ENCODE measurements around the gene TEAD1.
A peak's percentile ranks its signal among the peaks of the same experiment; 100 is the strongest.

Gene TEAD1

GRCh38 chr11:12822392-12823022 is 148.3 kb downstream of the TEAD1 start:
- no peak for DNase-seq
- intact Hi-C loops (cut with DNase I): loop anchor here (10.0 kb wide), 1 partner anchor 148 kb away; the partner anchor contains the start of gene TEAD1

- intact Hi-C loops (cut with DNase I): loop anchor here (10.0 kb wide), 1 partner anchor 150 kb away; the partner anchor contains the start of gene TEAD1
- no peak for DNase-seq
Measured at GRCh38 chr11:12824281-12825041, 150.2 kb downstream of the TEAD1 start.

- intact Hi-C loops (cut with DNase I): loop anchor here (10.0 kb wide), 1 partner anchor 152 kb away; the partner anchor contains the start of gene TEAD1
- DNase-seq: no peak
Measured at GRCh38 chr11:12826441-12826840, 152.2 kb downstream of the TEAD1 start.

- intact Hi-C loops (cut with DNase I): loop anchor here (10.0 kb wide), 1 partner anchor 153 kb away; the partner anchor contains the start of gene TEAD1
- no peak for DNase-seq
Measured at GRCh38 chr11:12827369-12827768, 153.1 kb downstream of the TEAD1 start.

GRCh38 chr11:12827929-12828812 is 153.9 kb downstream of the TEAD1 start:
- peak in 7 of 10 donors; percentile 18 to 86 (median 44) for DNase-seq
- intact Hi-C loops (cut with DNase I): loop anchor here (10.0 kb wide), 1 partner anchor 153 kb away; the partner anchor contains the start of gene TEAD1

- DNase-seq: no peak
- intact Hi-C loops (cut with DNase I): loop anchor here (10.0 kb wide), 1 partner anchor 154 kb away; the partner anchor contains the start of gene TEAD1
Measured at GRCh38 chr11:12829131-12829530, 154.9 kb downstream of the TEAD1 start.

- intact Hi-C loops (cut with DNase I): loop anchor here (10.0 kb wide), 1 partner anchor 155 kb away; the partner anchor contains the start of gene TEAD1
- DNase-seq: no peak
Measured at GRCh38 chr11:12829540-12830314, 155.5 kb downstream of the TEAD1 start.

GRCh38 chr11:12831471-12832202 is 157.4 kb downstream of the TEAD1 start:
- intact Hi-C loops (cut with DNase I): no loop called here

GRCh38 chr11:12832480-12833224 is 158.4 kb downstream of the TEAD1 start:
- intact Hi-C loops (cut with DNase I): no loop called here
- DNase-seq: no peak

More at GRCh38 chr11:12831471-12832202, 157.4 kb downstream of the TEAD1 start:
- no peak for DNase-seq

GRCh38 chr11:12834166-12834565 is 159.9 kb downstream of the TEAD1 start:
- no peak for DNase-seq
- intact Hi-C loops (cut with DNase I): no loop called here

GRCh38 chr11:12834630-12835029 is 160.4 kb downstream of the TEAD1 start:
- intact Hi-C loops (cut with DNase I): no loop called here
- DNase-seq: no peak

- no peak for DNase-seq
- intact Hi-C loops (cut with DNase I): no loop called here
Measured at GRCh38 chr11:12835286-12835685, 161.1 kb downstream of the TEAD1 start.

GRCh38 chr11:12838463-12839123 is 164.4 kb downstream of the TEAD1 start:
- no peak for DNase-seq
- intact Hi-C loops (cut with DNase I): no loop called here

GRCh38 chr11:12840871-12841660 is 166.8 kb downstream of the TEAD1 start:
- intact Hi-C loops (cut with DNase I): no loop called here
- no peak for DNase-seq

GRCh38 chr11:12841946-12842630 is 167.9 kb downstream of the TEAD1 start:
- no peak for DNase-seq
- intact Hi-C loops (cut with DNase I): no loop called here

- intact Hi-C loops (cut with DNase I): no loop called here
- DNase-seq: no peak
Measured at GRCh38 chr11:12842933-12843636, 168.9 kb downstream of the TEAD1 start.

Data from posterior cingulate gyrus (tissue), 11 donors.